AG04450 (cell line): ENCODE data around the gene FRMPD1. TPM values are rescaled to one million over a fixed set of nuclear protein-coding genes. Genes with fewer than 3 reads are reported as not detected.

Source experiments
- CTCF ChIA-PET: fragments of 300-600, 350-600 bp; formaldehyde crosslinking; extraction: SDS; loops from one replicate; lab custom pipeline; 2022; ENCODE audit warnings: antibody characterized with exemption, inconsistent platforms; lab: Charles Lee
- POLR2A ChIA-PET: fragments of 350-600 bp; formaldehyde crosslinking; extraction: SDS; loops from one replicate; lab custom pipeline; 2021; ENCODE audit warnings: antibody characterized with exemption, inconsistent platforms; lab: Yijun Ruan, JAX
- DNase-seq: peaks from one replicate; pipeline ENCODE4 v3.0.0-alpha.2; 2011; ENCODE audit warnings: low read depth, low spot score
- H3K27ac ChIP-seq: one replicate; pipeline ENCODE4 v1.5.1; 2012; ENCODE audit warnings: low read depth, low read length, control low read depth
- H3K27me3 ChIP-seq: one replicate; pipeline ENCODE4 v1.6.0; 2012; ENCODE audit warnings: low read length; ENCODE audit not compliant: control insufficient read depth, insufficient read depth
- H3K4me3 ChIP-seq: 2 replicates; pipeline ENCODE4 v1.5.1; 2011; ENCODE audit warnings: mild to moderate bottlenecking, low read depth, low read length, control low read depth
- H3K9me3 ChIP-seq: 2 replicates; pipeline ENCODE4 v1.5.1; 2012; ENCODE audit warnings: low read length; ENCODE audit not compliant: control insufficient read depth, insufficient read depth
- CTCF ChIP-seq: IDR thresholded peaks from 2 replicates; pipeline ENCODE4 v1.5.1; 2011; ENCODE audit warnings: low read depth, low read length, control low read depth, inconsistent platforms
- polyA plus RNA-seq: library from polyadenylated mRNA; depleted of rRNA; stranded (reverse); fragments of >200 nt; gene quantifications from 2 replicates; pipeline ENCODE4 v1.2.3, GENCODE V29; 2011

The FRMPD1 gene
- polyA plus RNA-seq, 1 experiment, result not detected

- CTCF ChIA-PET, result no interaction called here
- H3K4me3 ChIP-seq, result no peak overlapping the region
Measured at GRCh38 chr9:37623267-37623666, 27.5 kb upstream of the FRMPD1 start.

GRCh38 chr9:37624073-37624472, 26.7 kb upstream of the FRMPD1 start:
- DNase-seq, result no peak
- Histone ChIP-seq H3K27ac (no peak overlapping the region), H3K4me3 (no peak overlapping the region), H3K9me3 (no peaks in the 10 kb centered on the region), H3K27me3 (peaks cover 29% of the 10 kb centered on the region)
- TF ChIP-seq CTCF, result no peak
- ChIA-PET CTCF (no interaction called here), POLR2A (no interaction called here)

More at GRCh38 chr9:37623267-37623666, 27.5 kb upstream of the FRMPD1 start:
- H3K27ac ChIP-seq, result no peak overlapping the region
- POLR2A ChIA-PET, result no interaction called here
- TF ChIP-seq CTCF, result no peak
- peaks cover 29% of the 10 kb centered on the region for H3K27me3 ChIP-seq
- no peak for DNase-seq
- H3K9me3 ChIP-seq, result no peaks in the 10 kb centered on the region

- no peak for TF ChIP-seq CTCF
- CTCF ChIA-PET, result interaction anchor here (0.8 kb wide), 1 partner anchor 638 kb away, joined by 3 read pairs; no protein-coding TSS in a partner anchor
- POLR2A ChIA-PET, result interaction anchor here (0.6 kb wide), 1 partner anchor 126 kb away, joined by 3 read pairs; no protein-coding TSS in a partner anchor
- H3K27me3 ChIP-seq, result peaks cover 29% of the 10 kb centered on the region
- H3K27ac ChIP-seq, result no peak overlapping the region
- H3K4me3 ChIP-seq, result no peak overlapping the region
- no peaks in the 10 kb centered on the region for H3K9me3 ChIP-seq
- DNase-seq, result no peak
Measured at GRCh38 chr9:37625036-37625757, 25.6 kb upstream of the FRMPD1 start.

- Histone ChIP-seq H3K9me3 (no peaks in the 10 kb centered on the region), H3K27ac (no peak overlapping the region), H3K4me3 (no peak overlapping the region), H3K27me3 (peaks cover 29% of the 10 kb centered on the region)
- ChIA-PET CTCF (interaction anchor here (0.8 kb wide), 1 partner anchor 638 kb away, joined by 3 read pairs; no protein-coding TSS in a partner anchor), POLR2A (interaction anchor here (0.6 kb wide), 1 partner anchor 125 kb away, joined by 3 read pairs; no protein-coding TSS in a partner anchor)
- no peak for TF ChIP-seq CTCF
- no peak for DNase-seq
Measured at GRCh38 chr9:37625758-37626147, 25.0 kb upstream of the FRMPD1 start.

- H3K9me3 ChIP-seq, result no peaks in the 10 kb centered on the region
- no peak for TF ChIP-seq CTCF
- H3K27ac ChIP-seq, result no peak overlapping the region
- peaks cover 29% of the 10 kb centered on the region for H3K27me3 ChIP-seq
- POLR2A ChIA-PET, result no interaction called here
- no peak overlapping the region for H3K4me3 ChIP-seq
- CTCF ChIA-PET, result no interaction called here
- DNase-seq, result no peak
Measured at GRCh38 chr9:37626708-37627292, 24.0 kb upstream of the FRMPD1 start.
